ENCODE data around the gene LIMS1.

Gene LIMS1

DNA sequence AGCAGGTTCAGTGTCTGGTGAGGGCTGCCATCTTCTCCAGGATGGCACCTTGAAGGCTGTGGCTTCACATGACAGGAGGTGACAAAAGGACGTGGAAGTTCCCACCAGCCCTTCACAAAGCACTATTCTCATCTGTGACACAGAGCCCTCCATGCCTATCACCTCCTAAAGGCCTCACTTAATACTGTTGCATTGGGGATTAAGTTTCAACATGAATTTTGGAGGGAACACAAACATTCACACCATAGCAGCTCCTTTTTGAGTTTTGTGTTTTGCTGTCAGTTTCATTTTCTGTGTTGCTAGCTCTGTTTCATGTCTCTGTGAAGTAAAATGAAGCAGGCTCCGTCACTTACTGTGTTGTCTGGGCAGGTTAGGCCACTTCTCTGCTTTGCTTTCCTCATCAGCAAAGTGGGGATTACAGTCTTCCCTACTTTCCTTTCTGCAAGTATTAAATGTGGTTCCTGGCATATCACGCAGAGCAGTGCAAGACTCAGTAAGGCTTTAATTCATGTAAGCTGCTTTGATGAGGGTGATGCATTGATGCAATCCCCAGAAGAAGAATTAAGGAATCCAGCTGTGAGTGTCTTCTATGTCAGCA lies 31.6 kb downstream of the LIMS1 start:
- DNase-seq (ENCODE audit: low spot score) = no peak
- TF ChIP-seq, protein P1, sequence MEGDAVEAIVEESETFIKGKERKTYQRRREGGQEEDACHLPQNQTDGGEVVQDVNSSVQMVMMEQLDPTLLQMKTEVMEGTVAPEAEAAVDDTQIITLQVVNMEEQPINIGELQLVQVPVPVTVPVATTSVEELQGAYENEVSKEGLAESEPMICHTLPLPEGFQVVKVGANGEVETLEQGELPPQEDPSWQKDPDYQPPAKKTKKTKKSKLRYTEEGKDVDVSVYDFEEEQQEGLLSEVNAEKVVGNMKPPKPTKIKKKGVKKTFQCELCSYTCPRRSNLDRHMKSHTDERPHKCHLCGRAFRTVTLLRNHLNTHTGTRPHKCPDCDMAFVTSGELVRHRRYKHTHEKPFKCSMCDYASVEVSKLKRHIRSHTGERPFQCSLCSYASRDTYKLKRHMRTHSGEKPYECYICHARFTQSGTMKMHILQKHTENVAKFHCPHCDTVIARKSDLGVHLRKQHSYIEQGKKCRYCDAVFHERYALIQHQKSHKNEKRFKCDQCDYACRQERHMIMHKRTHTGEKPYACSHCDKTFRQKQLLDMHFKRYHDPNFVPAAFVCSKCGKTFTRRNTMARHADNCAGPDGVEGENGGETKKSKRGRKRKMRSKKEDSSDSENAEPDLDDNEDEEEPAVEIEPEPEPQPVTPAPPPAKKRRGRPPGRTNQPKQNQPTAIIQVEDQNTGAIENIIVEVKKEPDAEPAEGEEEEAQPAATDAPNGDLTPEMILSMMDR (conservative IDR thresholded peaks at IDR 0.05; ENCODE audit: low read depth) = no peak
- ChIA-PET POLR2A (ENCODE audit: low non-redundant PET) (no interaction called here), CTCF (no interaction called here)
- H3K27ac ChIP-seq = no peak overlapping the region

DNA sequence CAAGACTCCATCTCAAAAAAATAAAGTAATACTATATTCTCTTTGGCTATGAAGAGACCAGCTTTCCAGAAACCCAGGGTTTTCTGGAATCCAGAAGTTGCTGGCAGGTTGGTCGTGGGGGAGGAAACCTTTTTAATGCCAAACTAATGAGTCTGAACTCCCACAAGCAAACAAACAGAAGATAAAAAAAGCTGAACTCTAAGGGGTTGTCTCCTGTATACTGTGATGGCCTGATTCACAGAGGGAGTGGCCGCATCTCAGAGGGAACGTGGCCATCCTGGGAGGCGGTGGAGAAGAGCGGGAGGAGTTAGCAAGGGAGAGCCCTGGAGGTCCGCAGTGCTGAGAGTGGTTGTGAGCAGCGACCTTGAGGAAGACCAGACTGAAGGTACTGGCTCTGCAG lies 36.1 kb downstream of the LIMS1 start:
- ChIA-PET POLR2A (ENCODE audit: low non-redundant PET) (no interaction called here), CTCF (no interaction called here)
- DNase-seq (ENCODE audit: low spot score) = no peak

DNA sequence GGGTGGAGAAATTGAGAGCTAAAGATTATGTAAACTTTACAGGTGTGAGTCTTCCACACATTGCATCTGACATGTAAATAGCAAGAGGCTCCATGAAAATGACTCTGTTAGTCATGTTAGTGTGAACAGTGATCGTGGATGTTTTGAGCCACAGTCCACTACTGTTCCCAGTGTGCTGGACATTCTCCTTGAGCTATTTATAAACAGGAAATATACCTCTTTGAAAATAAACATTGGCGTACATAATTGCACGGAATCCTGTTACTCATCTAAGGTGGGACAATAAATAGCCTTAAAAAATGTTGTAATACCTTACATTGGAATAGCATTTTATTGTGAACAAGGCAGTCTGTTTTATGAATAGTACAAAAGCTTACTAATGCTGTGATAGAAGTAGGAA lies 37.0 kb downstream of the LIMS1 start:
- no peak for DNase-seq (ENCODE audit: low spot score)
- TF ChIP-seq, protein P1 (conservative IDR thresholded peaks at IDR 0.05; ENCODE audit: low read depth) = no peak
- ChIA-PET POLR2A (ENCODE audit: low non-redundant PET) (no interaction called here), CTCF (no interaction called here)
- no peak overlapping the region for H3K27ac ChIP-seq

More for the DNA sequence above, 36.1 kb downstream of the LIMS1 start:
- TF ChIP-seq, protein P1 (conservative IDR thresholded peaks at IDR 0.05; ENCODE audit: low read depth) = no peak
- no peak overlapping the region for H3K27ac ChIP-seq

DNA sequence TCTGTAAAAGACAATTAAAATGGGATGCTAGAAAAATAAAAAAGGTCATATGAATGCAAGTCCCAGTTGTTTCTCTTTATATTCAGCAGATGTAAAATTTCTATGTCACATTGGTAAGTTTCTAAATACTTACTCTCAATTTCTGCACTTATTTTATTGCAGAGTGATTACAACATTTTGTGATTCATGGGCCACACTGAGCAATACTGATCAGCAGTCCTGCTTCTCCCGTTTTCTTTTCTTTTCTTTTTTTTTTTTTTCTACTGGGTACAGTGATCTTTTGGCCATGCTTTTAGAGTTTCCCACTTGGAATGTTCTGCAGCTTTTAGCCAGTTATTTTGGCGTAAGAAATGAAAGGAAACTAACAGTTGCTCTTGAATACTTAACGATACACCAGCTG lies 38.8 kb downstream of the LIMS1 start:
- no peak for DNase-seq (ENCODE audit: low spot score)
- ChIA-PET POLR2A (ENCODE audit: low non-redundant PET) (no interaction called here), CTCF (interaction anchor here (0.6 to 3.0 kb wide), 2 partner anchors 11 to 122 kb away, joined by 3 to 17 read pairs; no protein-coding TSS in a partner anchor)
- TF ChIP-seq, protein P1 (conservative IDR thresholded peaks at IDR 0.05; ENCODE audit: low read depth) = no peak
- H3K27ac ChIP-seq = no peak overlapping the region

DNA sequence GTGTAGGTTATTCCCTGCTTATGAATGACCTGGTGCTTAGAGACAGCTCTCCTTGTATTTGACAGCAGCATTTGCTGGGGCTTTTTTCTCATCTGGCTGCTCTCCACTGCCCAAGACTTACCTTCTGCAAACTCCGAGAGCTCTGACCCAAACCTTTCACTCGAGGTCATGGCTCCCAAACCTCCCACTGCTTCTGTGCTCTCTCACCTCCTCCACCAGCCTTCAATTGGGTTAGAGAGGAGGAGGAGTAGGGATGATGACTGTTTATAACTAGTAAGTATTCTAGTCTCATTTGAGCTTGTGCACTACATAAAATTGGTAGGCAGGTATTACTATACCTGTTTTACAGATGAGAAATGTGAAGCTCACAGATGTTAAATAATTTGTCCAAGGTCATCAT lies 40.1 kb downstream of the LIMS1 start:
- ChIA-PET POLR2A (ENCODE audit: low non-redundant PET) (interaction anchor here (0.6 kb wide), 1 partner anchor 1738 kb away, joined by 5 read pairs; no protein-coding TSS in a partner anchor), CTCF (interaction anchor here (1.7 to 3.0 kb wide), 2 partner anchors 10 to 62 kb away, joined by 5 to 17 read pairs; no protein-coding TSS in a partner anchor)
- TF ChIP-seq, protein P1 (conservative IDR thresholded peaks at IDR 0.05; ENCODE audit: low read depth) = no peak
- H3K27ac ChIP-seq = no peak overlapping the region
- no peak for DNase-seq (ENCODE audit: low spot score)

DNA sequence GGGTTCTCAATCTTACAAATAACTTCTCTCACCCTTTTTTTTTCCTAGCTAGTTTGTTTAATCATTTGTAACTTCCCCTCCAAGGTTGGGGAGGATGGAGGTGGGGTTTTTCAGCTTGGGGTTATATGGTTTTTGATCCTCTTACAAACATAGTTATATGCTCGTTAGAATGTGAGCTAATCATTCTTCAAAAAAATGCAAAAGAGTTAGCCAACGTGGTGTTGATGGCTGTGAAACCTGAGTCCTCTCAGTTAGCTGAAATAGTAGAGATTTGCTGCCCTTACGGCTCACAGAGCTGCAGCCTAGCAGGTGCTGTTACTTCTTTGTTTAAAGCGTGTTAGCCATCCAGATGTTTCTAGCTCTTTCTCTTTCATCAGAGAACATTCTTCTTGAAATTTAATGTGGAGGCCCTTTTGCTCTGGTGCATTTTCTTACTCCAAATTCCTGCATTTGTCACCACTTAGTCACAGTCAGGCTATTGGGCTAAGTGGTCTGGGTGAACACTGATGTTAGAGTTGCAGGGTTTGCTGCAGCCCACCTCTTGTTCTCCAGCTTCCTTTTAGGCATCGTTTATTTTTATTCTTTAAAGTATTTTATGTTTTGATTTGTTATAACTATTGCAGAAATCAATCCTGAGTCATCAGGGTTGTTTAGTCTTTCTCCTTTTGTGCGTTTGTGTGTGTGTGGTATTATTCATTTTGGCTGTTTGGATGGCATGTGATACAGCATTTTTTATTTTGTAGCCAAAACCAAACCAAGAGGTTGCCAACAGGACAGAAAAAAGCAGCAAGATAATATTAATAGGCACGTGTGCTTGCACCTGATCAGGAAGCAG lies 41.1 kb downstream of the LIMS1 start:
- CTCF ChIA-PET = interaction anchor here (1.7 to 3.0 kb wide), 2 partner anchors 9 to 61 kb away, joined by 5 to 17 read pairs; no protein-coding TSS in a partner anchor
- no peak overlapping the region for H3K27ac ChIP-seq

More for the DNA sequence above, 41.1 kb downstream of the LIMS1 start:
- no peak for DNase-seq (ENCODE audit: low spot score)
- TF ChIP-seq, protein P1 (conservative IDR thresholded peaks at IDR 0.05; ENCODE audit: low read depth) = no peak
- POLR2A ChIA-PET (ENCODE audit: low non-redundant PET) = no interaction called here

Measured in RWPE1 (cell line).